ENCODE measurements around the gene MOB3B.

DNA sequence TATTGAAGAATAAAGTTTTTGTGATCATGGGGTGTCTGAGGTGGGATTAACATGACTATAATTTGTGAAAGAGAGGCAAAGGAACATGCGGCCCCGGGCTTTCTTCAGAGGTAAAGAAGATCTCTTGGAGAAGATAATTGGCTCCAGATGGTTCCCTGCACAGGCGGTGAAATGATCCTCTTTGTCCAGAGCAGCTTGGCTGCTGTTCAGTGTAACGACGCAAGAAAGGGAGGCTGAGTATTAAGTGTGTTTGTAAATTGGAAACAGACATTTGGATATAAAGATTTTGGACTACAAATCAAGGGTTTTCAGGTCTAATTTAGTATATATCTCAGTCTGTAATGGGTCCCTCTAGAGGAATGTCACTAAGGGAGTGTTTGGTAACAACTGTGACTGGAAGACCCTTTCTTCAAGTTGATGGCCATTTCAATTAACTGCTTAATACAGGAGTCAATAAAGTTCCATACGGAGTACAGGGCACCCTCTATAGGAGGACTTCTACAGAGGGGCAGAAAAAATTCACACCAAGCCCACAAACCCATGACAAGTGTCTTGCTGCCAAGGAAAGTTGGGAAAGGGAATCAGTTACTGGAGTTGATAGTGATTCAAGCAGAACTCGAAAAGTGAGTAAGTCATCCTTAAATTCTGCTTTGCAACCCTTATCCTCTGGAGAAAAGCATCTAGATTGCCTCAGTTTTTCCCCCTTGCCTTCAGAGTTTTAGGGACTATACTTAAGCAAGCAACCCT lies 236.8 kb downstream of the MOB3B start:
- TF ChIP-seq NFIC (IDR thresholded peaks at IDR 0.05; ENCODE audit: borderline replicate concordance), result peak; percentile 36
- no peak for TF ChIP-seq MXI1 (IDR thresholded peaks at IDR 0.05; ENCODE audit: low read depth, low read length)
- TF ChIP-seq TCF12 (IDR thresholded peaks at IDR 0.05), result peak; percentile 96
- no peak for TF ChIP-seq RAD21 (IDR thresholded peaks at IDR 0.05; ENCODE audit: low read length)
- TF ChIP-seq, protein P1, sequence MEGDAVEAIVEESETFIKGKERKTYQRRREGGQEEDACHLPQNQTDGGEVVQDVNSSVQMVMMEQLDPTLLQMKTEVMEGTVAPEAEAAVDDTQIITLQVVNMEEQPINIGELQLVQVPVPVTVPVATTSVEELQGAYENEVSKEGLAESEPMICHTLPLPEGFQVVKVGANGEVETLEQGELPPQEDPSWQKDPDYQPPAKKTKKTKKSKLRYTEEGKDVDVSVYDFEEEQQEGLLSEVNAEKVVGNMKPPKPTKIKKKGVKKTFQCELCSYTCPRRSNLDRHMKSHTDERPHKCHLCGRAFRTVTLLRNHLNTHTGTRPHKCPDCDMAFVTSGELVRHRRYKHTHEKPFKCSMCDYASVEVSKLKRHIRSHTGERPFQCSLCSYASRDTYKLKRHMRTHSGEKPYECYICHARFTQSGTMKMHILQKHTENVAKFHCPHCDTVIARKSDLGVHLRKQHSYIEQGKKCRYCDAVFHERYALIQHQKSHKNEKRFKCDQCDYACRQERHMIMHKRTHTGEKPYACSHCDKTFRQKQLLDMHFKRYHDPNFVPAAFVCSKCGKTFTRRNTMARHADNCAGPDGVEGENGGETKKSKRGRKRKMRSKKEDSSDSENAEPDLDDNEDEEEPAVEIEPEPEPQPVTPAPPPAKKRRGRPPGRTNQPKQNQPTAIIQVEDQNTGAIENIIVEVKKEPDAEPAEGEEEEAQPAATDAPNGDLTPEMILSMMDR (IDR thresholded peaks at IDR 0.05), result no peak
- TF ChIP-seq RXRA (IDR thresholded peaks at IDR 0.05; ENCODE audit: borderline replicate concordance, low read depth), result no peak
- TF ChIP-seq, protein P2, sequence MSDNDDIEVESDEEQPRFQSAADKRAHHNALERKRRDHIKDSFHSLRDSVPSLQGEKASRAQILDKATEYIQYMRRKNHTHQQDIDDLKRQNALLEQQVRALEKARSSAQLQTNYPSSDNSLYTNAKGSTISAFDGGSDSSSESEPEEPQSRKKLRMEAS (IDR thresholded peaks at IDR 0.05; ENCODE audit: low read depth), result no peak
- TF ChIP-seq POLR2AphosphoS5 (IDR thresholded peaks at IDR 0.05; ENCODE audit: low read depth, low read length), result peak; percentile 54; the same call in 1 of the 2 replicates
- no peak for TF ChIP-seq YY1 (IDR thresholded peaks at IDR 0.05; ENCODE audit: low read depth)
- no peak for TF ChIP-seq EP300 (IDR thresholded peaks at IDR 0.05; ENCODE audit: borderline replicate concordance in 1 of 2, low read depth in 1 of 2, low read length in 1 of 2)
- no peak for TF ChIP-seq CHD2 (IDR thresholded peaks at IDR 0.05; ENCODE audit: low read length, partially characterized antibody)
